Adipocyte (in vitro differentiated cells): ENCODE data around the gene OSBPL2.

Experiments used
- DNase-seq: peaks from one replicate; pipeline ENCODE4 v3.0.0-alpha.2; 2015; ENCODE audit warnings: low read depth
- H3K27me3 ChIP-seq: replicated peaks from 2 replicates; pipeline ENCODE4 v1.7.0; 2013; ENCODE audit warnings: mild to moderate bottlenecking, low read length, moderate library complexity; ENCODE audit not compliant: control insufficient read depth, insufficient read depth
- H3K36me3 ChIP-seq: 2 replicates; pipeline ENCODE4 v1.7.0; 2013; ENCODE audit warnings: low read length, mild to moderate bottlenecking, moderate library complexity; ENCODE audit not compliant: control insufficient read depth, insufficient read depth, severe bottlenecking
- H3K4me1 ChIP-seq: 2 replicates; pipeline ENCODE4 v1.7.0; 2013; ENCODE audit warnings: mild to moderate bottlenecking, low read length, moderate library complexity; ENCODE audit not compliant: control insufficient read depth, insufficient read depth
- H3K4me3 ChIP-seq: 2 replicates; pipeline ENCODE4 v1.7.0; 2013; ENCODE audit warnings: mild to moderate bottlenecking, low read length, moderate library complexity
- H3K9ac ChIP-seq: 2 replicates; pipeline ENCODE4 v1.7.0; 2013; ENCODE audit warnings: mild to moderate bottlenecking, low read length, moderate library complexity
- H3K9me3 ChIP-seq: 2 replicates; pipeline ENCODE4 v1.7.0; 2013; ENCODE audit warnings: mild to moderate bottlenecking, low read length, moderate library complexity; ENCODE audit not compliant: control insufficient read depth

The OSBPL2 gene

DNA sequence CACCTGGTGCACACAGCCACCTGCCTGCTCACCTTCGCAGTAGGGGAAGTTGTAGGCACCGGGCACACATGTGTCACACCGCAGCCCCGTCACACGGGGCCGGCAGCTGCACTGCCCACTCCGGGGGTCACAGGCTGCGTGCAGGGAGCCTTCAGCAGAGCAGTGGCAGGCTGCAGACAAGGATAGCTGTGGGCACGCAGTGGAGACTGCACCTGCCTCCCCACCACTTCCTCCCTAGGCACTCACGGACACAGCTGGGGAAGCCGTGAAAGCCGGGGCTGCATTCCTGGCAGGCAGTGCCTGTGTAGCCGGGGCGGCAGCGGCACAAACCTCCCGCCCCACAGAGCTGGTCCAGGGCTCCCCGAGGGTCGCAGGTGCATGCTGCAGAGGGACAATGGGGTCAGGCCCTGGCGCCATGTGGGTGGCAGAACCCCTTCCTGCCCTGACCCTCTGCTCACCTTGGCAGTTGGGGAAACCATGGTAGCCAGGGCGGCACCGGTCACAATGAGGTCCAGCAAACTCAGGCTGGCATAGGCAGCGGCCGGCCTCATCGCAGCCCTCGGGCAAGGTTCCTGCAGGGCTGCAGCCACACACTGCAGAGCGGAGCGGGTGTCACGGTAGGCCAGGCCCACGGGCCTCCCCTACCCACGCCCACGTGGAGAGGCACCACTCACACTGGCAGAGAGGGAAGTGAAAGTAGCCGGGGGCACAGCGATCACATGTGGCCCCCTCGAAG lies 99.4 kb downstream of the OSBPL2 start:
- no peaks in the 10 kb centered on the region for H3K4me1 ChIP-seq
- H3K27me3 ChIP-seq, result no peaks in the 10 kb centered on the region
- no peak overlapping the region for H3K9ac ChIP-seq
- no peaks in the 10 kb centered on the region for H3K36me3 ChIP-seq
- no peak for DNase-seq
- H3K4me3 ChIP-seq, result no peak overlapping the region
- H3K9me3 ChIP-seq, result peaks cover 6% of the 10 kb centered on the region

DNA sequence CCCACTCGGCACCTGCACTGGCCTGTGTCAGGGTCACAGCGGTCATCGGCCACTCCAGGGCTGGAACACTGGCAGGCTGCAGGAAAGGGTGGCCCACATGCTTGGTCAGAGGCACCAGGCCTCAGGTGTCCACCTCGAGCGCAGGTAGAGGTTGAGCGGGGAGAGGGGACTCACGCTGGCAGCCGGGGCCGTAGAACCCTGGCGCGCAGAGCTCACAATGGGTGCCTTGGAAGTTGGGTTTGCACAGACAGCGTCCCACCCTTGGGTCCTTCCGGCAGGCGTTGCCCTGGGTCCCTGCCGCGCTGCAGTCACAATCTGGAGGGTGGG lies 99.9 kb downstream of the OSBPL2 start:
- no peaks in the 10 kb centered on the region for H3K27me3 ChIP-seq

DNA sequence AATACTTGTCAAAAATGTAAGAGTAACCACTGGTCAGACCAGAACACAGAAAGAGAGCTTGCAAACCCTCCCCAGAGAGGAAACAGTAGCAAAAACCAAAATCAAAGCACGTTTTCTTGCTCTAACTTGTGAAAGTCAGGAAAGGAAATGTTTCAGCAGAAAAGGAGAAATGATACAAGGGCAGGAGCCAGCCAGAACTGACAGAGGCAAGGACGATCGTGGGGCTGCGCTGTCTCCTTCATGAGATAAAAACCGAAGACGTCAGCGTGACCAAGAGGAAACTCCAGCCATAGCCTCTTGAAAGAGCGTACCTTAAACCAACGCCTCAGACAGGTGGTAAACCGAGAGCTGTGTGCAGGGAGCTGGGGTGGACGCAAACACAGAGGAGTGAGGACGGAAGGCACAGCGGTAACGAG lies 101.3 kb downstream of the OSBPL2 start:
- H3K4me3 ChIP-seq, result no peak overlapping the region
- H3K9me3 ChIP-seq, result peaks cover 6% of the 10 kb centered on the region
- no peaks in the 10 kb centered on the region for H3K27me3 ChIP-seq
- DNase-seq, result no peak
- no peaks in the 10 kb centered on the region for H3K4me1 ChIP-seq
- no peaks in the 10 kb centered on the region for H3K36me3 ChIP-seq
- H3K9ac ChIP-seq, result no peak overlapping the region

More for the DNA sequence above, 99.9 kb downstream of the OSBPL2 start:
- no peaks in the 10 kb centered on the region for H3K4me1 ChIP-seq
- no peak overlapping the region for H3K4me3 ChIP-seq
- H3K9me3 ChIP-seq, result peaks cover 6% of the 10 kb centered on the region
- H3K36me3 ChIP-seq, result no peaks in the 10 kb centered on the region
- DNase-seq, result no peak
- no peak overlapping the region for H3K9ac ChIP-seq

DNA sequence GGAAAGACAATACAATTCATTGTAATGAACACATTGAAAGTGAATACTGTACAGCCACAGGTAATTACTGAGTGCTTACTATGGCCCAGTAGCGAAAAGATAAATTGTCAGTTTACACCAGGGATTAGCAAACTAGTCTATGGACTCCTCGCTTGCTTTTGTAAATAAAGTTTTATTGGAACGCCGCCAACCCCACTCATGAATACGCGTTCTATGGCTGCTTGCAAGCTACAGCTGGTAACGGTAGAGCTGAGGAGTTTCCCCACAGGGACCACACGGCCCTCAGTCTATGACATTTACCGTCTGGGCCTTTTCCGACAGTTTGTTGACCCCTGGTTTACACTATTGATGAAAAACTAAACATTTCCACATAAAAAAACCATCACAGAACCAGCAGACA lies 104.6 kb downstream of the OSBPL2 start:
- Histone ChIP-seq H3K27me3 (no peaks in the 10 kb centered on the region), H3K36me3 (no peaks in the 10 kb centered on the region), H3K9ac (no peak overlapping the region), H3K9me3 (peaks cover 6% of the 10 kb centered on the region), H3K4me1 (no peaks in the 10 kb centered on the region), H3K4me3 (no peak overlapping the region)
- DNase-seq, result no peak

DNA sequence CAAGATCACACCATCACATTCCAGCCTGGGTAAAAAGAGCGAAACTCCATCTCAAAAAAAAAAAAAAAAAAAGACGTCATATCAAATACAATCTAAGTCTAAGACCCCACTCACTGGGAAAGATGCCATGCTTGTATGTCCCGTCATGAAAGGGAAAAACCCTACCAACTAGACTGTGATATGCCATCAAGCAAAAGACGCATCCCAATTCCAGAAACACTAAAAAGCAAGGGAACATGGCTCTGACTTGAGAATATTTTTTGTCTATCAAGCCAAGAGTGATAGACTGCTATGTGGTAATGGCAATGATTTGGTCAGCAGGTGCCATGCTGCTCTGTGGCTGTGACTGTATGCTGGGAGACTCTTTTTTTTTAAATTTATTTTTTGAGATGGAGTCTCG lies 105.8 kb downstream of the OSBPL2 start:
- Histone ChIP-seq H3K36me3 (no peaks in the 10 kb centered on the region), H3K4me3 (no peak overlapping the region), H3K27me3 (no peaks in the 10 kb centered on the region), H3K4me1 (no peaks in the 10 kb centered on the region), H3K9ac (no peak overlapping the region), H3K9me3 (peaks cover 9% of the 10 kb centered on the region)
- DNase-seq, result no peak

DNA sequence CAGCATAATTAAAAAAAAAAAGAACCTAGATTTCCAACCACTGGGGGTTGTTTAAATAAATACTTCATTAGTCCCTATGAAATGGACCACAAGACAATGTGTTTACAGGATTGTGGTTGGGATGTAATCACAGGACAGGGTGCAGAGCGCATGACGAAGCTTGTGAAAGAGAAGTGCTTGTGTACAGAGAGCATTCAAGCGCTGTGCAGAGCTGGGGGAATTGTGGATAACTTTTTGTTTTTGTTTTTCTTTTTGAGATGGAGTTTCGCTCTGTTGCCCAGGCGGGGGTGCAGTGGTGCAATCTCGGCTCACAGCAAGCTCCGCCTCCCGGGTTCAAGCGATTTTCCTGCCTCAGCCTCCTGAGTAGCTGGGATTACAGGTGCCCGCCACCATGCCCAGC lies 106.5 kb downstream of the OSBPL2 start:
- Histone ChIP-seq H3K36me3 (no peaks in the 10 kb centered on the region), H3K4me3 (no peak overlapping the region), H3K4me1 (no peaks in the 10 kb centered on the region), H3K9me3 (peaks cover 9% of the 10 kb centered on the region), H3K9ac (no peak overlapping the region), H3K27me3 (no peaks in the 10 kb centered on the region)
- no peak for DNase-seq
